NCI-H2227 (cell line): Measurements from ENCODE around the gene VRK2.
"Not testable (repeated sequence)": the region's sequence is repeated elsewhere in the genome, so short reads cannot be mapped to it uniquely, and the experiment has no call there.

ENCODE experiments used
- DNase-seq: peaks from one replicate; lab custom pipeline; 2025; ENCODE audit not compliant: unreplicated experiment; lab: John Stamatoyannopoulos, UW

Gene VRK2

DNA sequence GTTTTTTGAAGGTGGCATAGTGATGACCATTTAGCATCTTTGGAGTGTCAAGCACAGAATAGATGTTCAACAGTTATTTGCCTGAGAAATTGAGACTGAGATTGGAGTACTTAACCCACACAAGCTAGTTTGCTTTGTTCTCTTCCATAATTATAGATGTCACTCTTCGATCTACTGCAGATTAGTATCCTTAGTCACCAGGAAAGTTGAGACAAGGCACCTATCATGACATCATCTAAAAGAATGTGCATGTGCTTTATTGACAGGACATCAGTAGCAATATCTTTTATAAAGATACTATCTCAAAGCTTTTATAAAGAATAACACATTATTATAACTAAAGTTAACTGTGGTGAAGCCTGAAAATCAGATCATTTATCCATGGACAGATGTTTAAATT lies 6.4 kb downstream of the VRK2 start:
- DNase-seq = no peak

DNA sequence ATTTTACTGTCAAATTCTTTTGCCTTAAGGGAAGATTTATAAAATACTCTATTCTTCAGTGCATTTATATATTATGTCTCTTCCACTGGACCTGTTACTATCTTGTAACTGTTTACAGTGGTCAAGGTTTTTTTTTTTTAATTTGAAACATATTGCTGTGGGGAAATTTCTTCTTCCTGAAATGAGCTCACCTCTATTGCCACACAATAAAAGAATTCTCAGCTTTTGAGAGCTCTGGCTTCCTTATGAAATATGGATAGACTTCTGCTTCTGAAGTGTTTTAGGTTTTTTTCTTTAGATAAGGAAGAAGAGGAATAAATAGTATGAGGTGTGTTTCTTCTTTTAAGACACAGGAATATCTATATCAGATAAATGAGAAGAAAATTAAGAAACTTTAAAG lies 7.7 kb downstream of the VRK2 start:
- DNase-seq = no peak

DNA sequence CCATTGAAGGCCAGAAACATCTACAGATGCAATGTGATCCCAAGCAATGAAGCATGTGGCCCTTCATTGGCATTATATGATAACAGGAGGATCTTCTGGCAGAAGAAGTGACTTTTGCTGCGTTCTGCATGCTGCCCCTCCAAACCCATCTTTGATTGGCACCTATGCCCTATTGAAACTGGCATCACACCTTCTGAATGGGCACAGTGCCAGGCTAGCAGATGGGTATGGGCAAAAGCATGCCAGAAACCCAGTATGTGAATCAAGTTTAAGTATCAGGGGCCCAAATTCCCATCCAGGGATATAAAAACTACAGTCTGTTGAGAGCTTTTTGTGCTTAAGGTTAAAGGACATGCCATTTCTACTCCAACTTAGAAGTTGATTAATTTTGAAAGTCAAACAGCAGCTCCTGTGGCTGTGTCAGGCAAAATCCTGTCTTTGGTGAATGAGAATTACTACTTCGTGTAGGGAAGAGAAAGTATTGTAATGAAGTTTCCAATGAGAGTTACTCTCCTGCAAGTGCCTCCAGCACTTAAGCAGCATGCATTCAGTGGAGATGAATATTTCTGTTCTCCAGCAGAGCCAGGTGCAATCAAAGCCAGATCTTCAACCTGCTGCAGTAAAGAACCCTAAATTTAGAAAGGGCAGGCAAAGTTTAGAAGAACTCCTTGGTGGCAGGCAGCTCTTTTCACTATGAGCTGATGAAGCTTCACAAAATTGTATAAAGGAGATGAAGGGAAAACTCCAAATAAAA lies 8.6 kb downstream of the VRK2 start:
- DNase-seq = no peak

DNA sequence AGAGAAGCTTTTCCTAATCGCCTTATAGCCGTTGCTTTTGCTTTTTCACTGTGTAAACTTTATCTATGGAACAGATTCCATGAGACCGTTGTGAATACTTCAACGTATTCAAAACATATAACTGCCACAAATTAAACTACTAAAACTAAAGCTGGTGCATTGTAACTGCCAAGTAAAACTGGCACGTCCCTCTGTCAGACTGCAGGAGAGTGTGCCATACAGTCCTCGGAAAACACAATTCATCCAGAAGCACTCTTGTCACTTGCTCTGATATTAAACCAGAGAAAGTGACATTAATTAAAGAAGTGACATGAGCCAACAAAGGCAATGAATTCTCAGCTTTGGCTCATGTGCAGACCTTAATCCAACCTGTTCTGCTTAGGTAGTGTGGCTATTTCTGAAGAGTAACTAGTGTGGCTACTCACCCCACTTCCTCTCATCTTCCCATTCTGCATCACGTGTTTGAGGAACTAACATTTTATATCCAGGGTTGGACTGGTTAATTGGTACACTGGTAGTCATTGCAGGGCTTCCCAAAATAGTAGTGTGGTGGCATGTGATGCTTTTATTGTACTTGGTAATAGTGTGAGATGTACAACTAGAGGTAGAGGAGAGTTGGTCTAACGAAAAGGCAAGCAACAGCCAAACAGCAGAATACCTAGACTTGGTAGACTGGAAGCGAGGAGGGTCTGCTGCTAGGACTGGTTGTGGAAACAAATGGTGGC lies 9.7 kb downstream of the VRK2 start:
- no peak for DNase-seq

DNA sequence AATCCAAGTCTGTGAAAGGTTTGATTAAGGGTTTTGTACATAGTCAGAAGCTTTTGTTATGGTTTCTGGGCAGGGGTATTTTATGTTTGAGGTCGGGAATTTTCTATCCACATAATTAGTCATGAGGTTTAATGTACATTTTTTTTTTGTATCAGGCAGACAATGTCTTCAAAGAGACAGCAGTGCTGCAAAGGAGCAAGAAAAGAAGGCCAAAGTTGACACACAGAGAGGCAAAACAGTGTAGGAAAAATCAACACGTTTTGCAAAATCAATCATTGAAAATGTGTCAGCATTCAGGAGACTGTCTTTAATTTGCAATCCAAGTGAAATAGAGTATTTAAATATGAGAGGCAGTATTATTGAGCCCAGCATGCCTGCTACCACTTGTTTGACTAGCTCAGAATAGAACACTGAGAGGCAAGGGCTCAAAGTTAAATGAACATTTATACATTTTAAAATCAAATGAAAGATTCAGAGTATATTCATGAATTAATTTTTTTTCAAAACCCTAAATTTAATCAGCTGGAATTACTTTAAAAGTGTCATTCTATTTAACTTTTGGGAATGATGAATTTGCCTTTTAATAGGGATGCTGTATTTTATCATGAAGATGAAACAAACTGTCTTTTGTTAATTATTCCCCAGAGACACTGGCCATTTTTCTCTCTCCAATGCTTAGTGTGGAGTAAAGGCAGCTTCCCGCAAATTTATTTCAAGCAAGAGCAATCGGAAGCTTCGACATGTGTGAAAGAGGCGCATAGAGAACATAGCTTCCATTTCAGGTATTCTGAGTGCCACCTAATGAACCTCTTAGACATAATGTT lies 11.3 kb downstream of the VRK2 start:
- DNase-seq = no peak

DNA sequence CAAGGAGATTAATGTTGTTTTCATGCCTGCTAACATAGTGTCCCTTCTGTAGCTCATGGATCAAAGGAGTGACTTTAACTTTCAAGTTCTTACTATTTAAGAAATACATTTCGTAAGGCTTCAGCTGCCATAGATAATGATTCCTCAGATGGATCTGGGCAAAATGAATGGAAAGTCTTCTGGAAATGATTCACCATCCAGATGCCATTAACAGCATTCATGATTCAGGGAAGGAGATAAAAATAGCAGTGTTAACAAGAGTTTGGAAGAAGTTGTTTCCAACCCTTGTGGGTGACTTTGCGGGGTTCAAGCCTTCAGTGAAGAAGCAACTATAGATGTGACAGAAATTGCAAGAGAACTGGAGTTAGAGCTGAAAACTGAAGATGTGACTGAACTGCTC lies 17.0 kb downstream of the VRK2 start:
- DNase-seq = no peak

DNA sequence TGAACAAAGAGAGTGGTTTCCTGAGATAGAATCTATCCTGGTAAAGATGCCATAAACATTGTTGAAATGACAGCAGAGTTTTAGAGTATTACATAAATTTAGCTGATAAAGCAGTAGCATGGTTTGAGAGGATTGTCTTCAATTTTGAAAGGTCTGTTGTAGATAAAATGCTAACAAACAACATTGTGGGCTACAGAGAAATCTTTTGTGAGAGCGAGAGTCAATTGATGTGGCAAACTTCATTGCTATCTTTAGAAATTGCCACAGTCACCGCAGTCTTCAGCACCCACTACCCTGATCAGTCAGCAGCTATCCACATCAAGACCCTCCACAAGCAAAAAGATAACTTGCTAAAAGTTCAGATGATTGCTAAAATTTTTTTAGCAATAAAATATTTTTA lies 17.5 kb downstream of the VRK2 start:
- DNase-seq = no peak

DNA sequence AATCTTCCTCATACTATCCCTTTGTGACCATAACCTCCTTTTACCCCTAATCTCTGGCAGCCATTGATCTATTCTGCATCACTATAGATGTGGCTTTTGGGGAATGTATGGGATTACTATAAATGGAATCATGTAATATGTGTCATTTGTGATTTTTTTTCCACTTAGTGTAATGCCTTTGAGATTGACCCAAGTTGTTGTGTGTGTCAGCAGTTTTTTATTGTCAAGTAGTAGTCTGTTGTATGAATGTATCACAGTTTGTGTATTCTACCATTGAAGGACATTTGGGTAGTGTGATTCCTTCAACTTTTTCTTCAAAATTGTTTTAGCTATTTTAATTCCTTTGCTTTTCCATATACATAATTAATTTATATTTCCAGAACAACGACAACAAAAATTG lies 18.6 kb downstream of the VRK2 start:
- DNase-seq = no peak

DNA sequence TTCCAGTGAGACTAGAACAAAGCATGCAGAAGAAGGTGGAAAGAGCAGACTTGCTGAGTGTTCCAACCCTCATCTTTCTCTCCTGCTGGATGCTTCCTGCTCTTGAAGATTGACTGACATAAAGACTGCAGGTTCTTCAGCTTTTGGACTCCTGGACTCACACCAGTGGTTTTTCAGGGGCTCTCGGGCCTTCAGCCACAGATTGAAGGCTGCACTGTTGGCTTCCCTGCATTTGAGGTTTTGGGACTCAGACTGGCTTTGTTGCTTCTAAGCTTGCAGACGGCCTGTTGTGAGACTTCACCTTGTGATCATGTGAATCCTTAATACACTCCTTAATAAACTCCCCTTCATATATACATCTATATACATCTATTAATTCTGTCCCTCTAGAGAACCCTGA lies 20.4 kb downstream of the VRK2 start:
- no peak for DNase-seq

DNA sequence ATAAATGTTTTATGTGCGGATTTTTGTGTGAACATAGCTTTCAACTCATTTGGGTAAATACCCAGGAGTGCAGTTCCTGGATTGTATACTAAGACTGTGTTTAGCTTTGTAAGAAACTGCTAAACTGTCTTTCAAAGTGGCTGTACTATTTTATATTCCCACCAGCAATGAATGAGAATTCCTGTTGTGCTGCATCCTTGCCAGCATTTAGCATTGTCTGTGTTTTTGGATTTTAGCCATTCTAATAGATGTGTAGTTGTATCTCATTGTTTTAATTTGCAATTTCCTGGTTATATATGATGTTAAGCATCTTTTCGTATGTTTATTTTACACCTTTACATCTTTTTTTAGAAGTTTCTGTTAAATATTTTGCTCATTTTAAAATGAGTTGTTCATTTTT lies 24.2 kb downstream of the VRK2 start:
- no peak for DNase-seq

DNA sequence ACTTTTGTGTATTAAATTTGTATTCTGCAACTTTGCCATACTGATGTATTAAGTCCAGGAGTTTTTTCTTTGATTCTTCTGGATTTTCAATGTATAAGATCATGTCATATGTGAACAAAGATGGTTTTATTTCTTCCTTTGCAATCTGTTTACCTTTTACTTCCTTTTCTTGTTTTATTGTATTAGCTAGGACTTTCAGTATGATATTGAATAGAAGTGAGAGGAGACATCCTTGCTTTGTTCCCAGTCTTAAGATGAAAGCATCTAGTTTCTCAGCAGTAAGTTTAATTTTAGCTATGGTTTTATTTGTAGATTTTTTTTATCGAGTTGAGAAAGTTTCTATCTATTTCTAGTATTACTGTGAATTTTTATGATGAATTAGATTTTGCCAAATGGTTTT lies 25.5 kb downstream of the VRK2 start:
- no peak for DNase-seq

DNA sequence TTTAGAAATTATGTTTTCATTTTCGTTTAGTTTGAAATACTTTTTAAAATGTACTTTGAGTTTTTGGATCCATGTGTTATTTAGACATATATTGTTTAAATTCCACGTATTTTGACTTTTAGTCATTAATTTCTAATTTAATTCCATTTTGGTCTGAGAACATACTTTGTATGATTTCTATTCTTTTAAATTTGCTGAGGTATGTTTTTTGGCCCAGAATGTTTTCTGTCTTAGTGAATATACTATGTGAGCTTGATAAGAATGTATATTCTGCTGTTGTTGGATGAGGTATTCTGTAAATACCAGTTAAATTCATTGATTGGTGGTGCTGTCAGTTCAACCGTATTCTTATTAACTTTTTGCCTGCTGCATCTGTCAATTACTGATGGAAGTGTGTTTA lies 26.4 kb downstream of the VRK2 start:
- no peak for DNase-seq

DNA sequence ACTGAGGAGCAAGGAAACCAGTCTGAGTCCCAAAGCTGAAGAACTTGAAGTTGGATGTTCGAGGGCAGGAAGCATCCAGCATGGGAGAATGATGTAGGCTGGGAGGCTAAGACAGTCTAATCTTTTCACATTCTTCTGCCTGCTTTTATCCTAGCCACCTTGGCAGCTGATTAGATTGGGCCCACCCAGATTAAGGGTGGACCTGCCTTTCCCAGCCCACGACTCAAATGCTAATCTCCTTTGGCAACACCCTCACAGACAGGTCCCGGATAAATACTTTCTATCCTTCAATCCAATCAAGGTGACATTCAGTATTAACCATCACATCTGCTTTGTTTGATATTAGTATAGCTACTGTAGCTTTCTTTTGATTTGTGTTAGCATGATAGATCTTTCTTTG lies 27.1 kb downstream of the VRK2 start:
- DNase-seq = no peak

DNA sequence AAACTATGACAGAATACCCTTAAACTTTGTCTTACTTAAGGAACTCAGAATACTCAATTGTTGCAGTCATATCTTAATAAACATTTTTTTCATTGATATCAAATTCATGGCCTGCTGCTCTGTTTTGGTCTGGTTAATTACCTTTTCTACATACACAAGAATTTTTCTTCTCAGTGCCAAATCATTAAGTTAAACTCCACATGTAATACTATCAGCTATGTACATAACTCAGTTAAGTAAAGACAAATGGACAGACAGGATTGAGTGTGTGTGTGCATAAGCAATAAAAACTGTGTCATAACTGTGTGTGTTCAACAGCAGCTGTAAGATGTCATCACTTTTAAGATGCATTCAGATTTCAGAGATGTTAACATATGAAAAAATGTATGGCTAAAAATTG lies 34.4 kb downstream of the VRK2 start:
- no peak for DNase-seq

DNA sequence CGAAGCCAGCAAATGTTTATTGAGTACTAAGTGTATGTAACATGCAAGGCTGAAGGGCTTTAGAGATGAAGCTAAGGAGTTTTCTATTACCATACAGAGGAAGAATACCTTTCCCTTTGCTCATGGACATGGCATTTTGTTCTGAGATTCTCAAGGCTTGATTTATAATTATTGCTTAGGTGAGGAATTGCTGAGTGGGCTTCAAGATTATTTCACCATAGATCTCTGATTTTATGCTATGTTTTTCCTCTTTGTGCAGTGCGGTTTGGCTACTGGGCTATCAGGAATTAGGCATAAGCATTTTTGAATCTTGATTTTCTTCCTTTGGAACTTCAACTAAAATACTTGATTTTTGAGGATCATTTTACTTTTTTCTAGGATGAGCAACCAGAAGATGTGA lies 42.5 kb downstream of the VRK2 start:
- no peak for DNase-seq

DNA sequence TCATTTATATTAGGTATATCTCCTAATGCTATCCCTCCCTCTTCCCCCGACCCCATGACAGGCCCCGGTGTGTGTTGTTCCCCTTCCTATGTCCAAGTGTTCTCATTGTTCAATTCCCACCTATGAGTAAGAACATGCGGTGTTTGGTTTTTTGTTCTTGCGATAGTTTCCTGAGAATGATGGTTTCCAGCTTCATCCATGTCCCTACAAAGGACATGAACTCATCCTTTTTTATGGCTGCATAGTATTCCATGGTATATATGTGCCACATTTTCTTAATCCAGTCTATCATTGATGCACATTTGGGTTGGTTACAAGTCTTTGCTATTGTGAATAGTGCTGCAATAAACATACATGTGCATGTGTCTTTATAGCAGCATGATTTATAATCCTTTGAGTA lies 46.2 kb downstream of the VRK2 start:
- DNase-seq = not testable (repeated sequence)

DNA sequence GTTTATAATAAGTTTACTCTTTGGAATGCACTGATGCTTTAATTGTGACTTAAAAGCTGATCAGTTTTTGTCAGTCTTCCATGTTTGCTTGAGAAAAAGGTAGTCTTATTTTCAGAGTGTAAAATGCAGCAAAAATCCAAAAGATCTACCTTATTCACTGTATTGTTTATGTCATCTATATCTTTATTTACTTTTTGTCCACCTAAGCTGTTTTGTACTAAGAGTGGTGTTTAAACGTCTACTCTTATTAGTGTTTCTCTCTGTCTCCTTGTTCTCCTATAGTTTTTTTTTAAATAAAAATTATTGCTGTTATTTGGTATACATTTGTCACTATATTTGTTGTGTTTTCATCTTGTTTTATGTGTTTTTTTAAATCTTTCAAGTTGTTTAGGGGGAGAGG lies 50.4 kb downstream of the VRK2 start:
- DNase-seq = no peak

DNA sequence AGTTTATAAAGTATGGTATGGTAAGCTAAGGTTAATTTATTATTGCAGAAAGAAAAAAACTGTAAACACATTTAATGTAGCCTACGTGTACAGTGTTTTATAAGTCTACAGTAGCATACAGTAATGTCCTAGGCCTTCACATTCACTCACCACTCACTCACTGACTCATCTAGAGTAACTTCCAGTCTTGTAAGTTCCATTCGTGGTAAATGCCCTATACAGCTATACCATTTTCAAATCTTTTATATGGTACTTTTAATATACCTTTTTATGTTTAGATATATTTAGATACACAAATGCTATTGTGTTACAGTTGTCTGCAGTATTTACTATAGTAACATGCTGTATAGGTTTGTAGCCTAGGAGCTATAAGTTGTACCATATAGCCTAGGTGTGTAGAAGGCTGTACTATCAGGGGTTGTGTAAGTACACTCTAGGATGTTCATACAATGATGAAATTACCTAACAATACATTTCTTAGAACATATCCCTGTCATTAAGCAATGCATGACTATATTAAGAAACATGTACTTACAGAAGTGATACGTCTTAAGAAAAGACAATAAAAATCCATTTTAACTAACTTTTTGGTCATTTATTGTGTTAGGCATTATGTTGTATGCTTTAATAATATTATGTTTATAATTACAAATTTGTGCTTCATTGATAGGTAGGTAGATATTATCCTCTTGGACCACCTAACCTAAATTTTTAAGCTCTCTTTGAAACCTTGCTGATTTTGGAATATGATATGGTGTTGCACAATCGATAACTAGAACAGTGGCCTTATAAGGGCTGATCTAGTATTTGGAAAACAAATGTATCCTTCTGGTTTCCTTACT lies 51.9 kb downstream of the VRK2 start:
- no peak for DNase-seq

DNA sequence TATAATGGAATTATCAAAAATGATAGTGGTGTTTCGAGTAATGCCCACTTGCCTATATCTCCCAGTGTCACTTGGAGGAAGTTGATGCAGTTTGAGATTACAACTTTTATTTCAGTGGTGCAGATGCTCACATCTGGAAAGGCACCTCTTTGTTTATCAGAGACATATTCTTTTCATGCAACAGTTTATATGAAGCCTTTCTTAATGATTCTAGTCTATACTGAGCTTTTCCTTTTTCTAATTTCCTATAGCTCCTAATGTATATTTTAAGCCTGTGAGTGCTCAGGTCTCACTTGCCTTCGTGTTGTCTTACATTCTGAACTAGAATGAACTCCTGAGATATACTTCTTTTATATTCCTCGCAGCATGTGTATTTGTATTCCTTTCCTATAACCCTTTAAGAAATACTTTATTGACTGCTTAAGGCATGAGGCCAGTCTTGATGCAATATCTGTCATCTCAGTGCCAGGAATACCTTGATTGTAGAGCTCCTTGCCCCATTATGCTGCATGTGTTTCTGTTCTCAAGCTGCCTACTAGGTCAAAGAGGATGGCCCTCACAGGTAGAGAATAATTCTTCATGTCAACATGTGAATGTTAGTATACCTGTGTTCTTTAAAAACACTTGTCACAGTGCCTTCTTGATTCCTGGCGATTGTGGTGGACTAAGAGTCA lies 52.6 kb downstream of the VRK2 start:
- no peak for DNase-seq

DNA sequence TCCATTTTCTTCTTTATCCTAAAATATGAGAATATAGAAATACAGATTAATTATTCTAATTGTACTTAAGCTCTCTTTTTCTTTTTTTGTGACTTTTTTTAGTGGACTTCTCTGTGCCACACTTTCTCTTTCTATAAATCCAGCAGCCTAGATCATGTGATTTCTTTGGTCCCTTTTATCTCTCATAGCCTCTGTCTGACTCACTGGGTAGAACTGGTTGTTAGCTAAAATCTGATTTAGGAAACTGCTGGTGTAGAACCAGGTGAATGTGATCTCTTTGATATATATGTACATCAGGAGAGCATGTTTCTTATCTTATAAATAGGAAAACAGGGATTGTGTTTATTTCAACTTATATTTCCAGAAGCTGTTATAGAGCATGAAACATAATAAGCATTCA lies 54.9 kb downstream of the VRK2 start:
- no peak for DNase-seq

DNA sequence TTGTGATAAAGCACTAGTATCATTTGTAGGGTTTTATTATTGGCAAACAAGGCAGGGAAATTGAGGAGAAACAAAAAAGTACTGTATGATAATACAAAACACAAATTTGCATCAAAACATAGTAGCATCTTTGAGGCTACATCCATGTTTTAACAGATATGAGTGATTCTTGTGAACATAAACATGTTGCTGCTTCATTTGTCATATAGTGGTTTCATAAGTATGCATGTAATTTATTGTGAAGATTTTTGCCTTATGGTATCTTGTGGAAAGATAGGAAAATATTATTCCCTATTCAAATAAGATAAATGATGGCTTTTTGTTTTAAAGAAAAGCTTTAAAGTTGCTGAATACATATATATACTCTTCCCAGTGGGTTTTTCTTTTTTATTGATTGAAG lies 60.3 kb downstream of the VRK2 start:
- DNase-seq = no peak
